ENCODE results near the gene KDM3A.

The KDM3A gene

DNA sequence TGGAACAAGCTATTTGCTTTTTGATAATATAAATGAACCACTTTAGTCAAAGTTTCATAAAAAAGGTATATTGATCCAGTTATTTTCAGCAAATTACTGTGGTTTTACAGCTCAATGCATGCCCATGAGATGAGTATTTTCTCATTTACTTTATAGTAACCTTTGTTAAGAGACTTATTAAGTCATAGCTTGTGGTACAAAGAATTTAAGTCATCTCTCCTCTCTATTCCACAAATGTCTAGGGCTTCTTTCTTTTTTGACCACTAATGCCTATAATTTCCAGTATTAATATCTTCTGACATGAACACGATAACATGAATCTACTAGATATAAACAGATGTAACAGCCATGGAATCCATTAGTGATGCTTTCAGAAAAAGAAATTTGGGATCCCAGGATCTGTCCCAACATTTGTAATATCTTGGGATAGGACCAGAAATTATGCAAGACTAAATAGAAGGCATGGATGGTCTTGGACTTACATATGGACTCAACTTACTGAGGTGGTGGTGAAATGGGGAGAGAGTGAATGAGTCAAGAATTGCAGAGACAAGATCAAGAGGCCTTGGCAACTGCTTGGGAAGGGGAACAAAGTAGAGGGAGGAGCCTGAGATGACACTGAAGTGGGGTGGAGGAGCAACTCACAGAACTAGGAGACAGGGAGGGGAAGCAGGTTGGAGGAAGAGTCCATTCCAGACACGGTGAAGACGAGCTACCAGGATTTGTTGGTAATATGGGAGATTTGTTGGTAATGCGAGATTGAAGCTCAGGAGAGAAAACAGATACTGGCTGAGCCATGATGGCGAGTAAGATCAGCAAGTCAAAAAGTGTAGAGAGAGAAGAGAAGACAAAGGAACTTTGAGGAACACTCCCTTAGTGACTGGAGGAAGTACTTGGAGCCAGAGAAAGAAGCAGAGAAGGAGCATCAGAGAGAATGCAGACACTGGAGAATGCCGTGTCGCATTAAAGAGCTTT is 42.4 kb upstream of the KDM3A start:
- TF ChIP-seq CTCF (IDR thresholded peaks at IDR 0.05; ENCODE audit: low read depth, low read length) = no peak
- DNase-seq (ENCODE audit: low read depth, low spot score) = peak; percentile 12
- no peak overlapping the region for H3K4me3 ChIP-seq (ENCODE audit: low read depth, low read length)
- in situ Hi-C loops (cut with HindIII; ENCODE audit: low sequenced_read_pairs) = no loop called here

DNA sequence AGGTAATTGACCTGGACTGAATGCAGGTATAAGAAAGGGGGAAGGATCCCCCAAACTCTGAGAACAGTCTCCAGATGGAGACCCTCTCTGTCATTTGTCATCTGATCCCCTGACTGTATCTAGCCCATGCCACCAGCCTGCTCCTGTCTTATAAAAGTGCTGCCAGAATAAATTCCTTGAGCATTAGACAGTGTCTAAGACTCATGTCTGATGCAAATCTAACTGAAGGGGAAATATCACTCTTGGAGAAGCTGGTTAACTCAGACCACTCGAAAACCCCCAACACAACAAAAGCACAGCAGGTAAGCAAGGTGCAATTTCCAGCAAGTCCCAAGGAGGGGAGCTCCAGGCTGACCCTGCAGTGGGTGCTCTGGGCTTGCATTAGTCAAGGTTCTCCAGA is 40.9 kb upstream of the KDM3A start:
- no peak for DNase-seq (ENCODE audit: low read depth, low spot score)
- TF ChIP-seq CTCF (IDR thresholded peaks at IDR 0.05; ENCODE audit: low read depth, low read length) = no peak
- in situ Hi-C loops (cut with HindIII; ENCODE audit: low sequenced_read_pairs) = no loop called here
- H3K4me3 ChIP-seq (ENCODE audit: low read depth, low read length) = no peak overlapping the region

GRCh38 chr2:86410581-86410980 is 30.6 kb upstream of the KDM3A start:
- no peak for DNase-seq (ENCODE audit: low read depth, low spot score)
- in situ Hi-C loops (cut with HindIII; ENCODE audit: low sequenced_read_pairs) = no loop called here
- TF ChIP-seq CTCF (IDR thresholded peaks at IDR 0.05; ENCODE audit: low read depth, low read length) = no peak
- no peak overlapping the region for H3K4me3 ChIP-seq (ENCODE audit: low read depth, low read length)

DNA sequence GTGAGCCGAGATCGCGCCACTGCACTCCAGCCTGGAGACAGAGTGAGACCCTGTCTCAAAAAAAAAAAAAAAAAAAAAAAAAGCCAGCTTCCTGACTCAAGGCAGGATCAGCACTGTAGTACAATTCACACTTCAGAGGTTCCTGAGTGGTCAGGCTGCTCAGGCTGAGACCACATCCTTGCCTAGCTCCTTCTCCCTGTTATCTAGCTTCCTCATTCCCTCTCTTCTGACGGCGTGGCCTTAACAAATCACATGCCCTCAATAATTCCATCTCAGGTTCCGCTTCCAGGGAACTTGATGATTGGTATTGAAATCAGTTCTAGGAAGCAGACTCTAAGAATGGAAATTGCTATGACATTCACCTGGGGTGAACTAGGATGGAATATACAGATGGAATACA is 29.8 kb upstream of the KDM3A start:
- H3K4me3 ChIP-seq (ENCODE audit: low read depth, low read length) = no peak overlapping the region
- TF ChIP-seq CTCF (IDR thresholded peaks at IDR 0.05; ENCODE audit: low read depth, low read length) = no peak
- no peak for DNase-seq (ENCODE audit: low read depth, low spot score)
- in situ Hi-C loops (cut with HindIII; ENCODE audit: low sequenced_read_pairs) = no loop called here

- H3K4me3 ChIP-seq (ENCODE audit: low read depth, low read length) = no peak overlapping the region
- no peak for DNase-seq (ENCODE audit: low read depth, low spot score)
- in situ Hi-C loops (cut with HindIII; ENCODE audit: low sequenced_read_pairs) = no loop called here
- TF ChIP-seq CTCF (IDR thresholded peaks at IDR 0.05; ENCODE audit: low read depth, low read length) = no peak
Measured at GRCh38 chr2:86412007-86412406, 29.2 kb upstream of the KDM3A start.

DNA sequence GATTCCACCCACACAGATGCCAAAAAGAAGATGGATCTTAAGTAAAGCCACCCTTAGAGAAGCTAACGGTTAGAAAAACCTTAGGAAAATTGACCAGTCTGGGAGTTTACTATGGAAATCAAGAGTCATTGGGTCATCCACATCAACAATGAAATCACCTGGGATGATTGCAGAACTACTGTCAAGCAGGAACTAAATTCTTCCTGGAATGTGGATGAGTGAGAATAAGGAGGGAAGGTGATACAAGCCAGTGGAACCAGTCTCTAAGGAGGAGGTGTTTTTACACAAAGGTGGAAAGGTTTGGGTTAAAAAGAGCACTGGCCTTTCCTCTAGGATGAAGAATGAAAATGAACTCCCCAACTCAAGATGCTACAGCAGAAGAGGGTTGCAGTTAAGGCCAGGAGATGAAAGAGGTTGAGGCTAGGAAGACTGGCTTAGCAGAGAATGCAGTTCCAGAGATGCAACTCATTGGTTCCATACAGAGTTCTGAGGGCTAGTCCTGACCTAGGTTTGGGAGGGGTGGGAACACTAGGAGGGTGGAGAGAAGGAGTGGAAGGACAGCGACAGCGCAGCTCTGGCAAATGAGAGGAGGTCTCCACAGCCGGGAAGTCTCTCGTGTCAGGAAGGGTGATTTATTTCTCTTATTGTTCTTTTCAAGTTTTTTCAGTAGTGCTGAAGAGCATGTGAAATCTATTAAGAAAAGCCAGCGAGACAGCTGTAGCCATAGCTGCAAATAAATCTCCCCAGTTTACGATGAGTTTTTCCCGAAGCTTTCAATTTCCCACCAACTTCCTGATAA is 27.7 kb upstream of the KDM3A start:
- in situ Hi-C loops (cut with HindIII; ENCODE audit: low sequenced_read_pairs) = no loop called here
- no peak for TF ChIP-seq CTCF (IDR thresholded peaks at IDR 0.05; ENCODE audit: low read depth, low read length)
- no peak for DNase-seq (ENCODE audit: low read depth, low spot score)
- no peak overlapping the region for H3K4me3 ChIP-seq (ENCODE audit: low read depth, low read length)

Measured in astrocyte of the spinal cord (primary cell).